NOMO-1 treated with dmso at 0.1 percent for 144 hours (cell line): Measurements from ENCODE around the gene ANKRD2.
"Not testable (repeated sequence)": the region's sequence is repeated elsewhere in the genome, so short reads cannot be mapped to it uniquely, and the experiment has no call there.

Experiments
- DNase-seq: peaks from one replicate; lab custom pipeline; 2025; ENCODE audit not compliant: unreplicated experiment; lab: John Stamatoyannopoulos, UW

ANKRD2 gene

DNA sequence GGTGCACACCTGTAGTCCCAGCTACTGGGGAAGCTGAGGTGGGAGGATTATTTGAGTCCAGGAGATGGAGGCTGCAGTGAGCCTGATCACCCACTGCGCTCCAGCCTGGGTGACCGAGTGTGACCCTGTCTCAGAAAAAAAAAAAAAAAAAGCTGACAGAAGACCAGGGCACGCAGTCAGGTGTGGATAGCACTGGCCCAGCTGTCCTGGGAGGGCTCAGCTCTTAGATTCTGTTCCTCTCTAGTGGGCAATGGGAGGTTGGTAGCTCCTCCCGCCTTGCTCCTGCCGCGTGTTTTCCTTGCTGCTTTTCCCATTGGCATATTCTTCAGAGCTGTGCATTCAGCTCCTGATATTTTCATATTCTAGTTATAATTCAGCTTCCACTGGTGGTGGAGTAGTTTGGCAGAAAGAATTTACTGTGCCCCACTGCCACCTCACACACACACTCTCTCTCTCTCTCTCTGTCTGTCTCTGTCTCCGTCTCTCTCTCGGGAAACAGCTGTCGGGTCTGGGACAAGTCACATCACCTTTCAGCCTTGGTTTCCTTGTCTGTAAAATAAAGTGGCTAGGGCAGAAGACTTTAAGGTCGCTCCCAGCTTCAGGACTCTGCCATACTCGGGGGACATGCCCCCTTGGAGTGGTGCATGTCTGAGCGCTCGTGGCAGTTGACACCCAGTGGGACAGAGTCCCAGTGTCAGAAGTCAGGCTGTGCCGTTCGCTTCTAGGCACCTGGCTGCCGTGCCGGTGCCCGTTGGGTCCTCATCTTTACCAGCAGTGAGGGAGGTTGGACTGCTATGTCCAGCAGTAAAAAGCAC lies 25.9 kb upstream of the ANKRD2 start:
- DNase-seq = no peak

DNA sequence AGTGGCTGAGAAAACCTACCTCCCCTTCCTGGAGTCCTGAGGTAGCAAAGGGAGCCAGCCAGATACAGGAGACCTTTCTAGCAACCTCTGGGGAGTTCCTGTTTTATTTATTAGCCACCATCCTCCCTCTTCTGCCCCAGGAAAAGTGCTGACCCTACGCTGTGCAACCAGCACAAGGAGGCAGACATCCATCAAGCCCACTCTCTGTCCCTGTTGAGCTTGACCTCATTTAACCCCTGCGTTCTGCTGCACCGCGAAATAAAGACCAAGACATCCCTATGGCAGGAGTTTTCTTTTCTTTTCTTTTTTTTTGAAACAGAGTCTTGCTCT lies 25.3 kb upstream of the ANKRD2 start:
- DNase-seq = no peak

DNA sequence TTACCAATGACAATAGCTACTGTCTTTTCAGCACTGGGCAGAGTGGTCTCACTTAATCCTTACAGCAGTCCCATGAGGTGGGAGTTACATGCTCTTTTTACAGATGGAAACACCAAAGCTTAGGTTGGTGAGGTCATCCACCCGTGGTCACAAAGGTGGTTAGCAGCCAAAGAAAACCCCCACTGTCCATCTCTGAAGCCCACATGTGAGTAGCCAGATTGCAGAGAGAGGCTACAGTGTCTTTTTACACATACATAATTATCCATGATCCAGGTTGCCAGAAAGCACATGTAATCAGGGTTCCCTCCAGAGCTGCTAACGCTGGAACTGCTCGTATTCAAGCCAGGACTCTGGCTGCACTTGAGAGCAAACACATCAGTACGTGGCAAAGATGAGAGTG lies 24.6 kb upstream of the ANKRD2 start:
- no peak for DNase-seq

DNA sequence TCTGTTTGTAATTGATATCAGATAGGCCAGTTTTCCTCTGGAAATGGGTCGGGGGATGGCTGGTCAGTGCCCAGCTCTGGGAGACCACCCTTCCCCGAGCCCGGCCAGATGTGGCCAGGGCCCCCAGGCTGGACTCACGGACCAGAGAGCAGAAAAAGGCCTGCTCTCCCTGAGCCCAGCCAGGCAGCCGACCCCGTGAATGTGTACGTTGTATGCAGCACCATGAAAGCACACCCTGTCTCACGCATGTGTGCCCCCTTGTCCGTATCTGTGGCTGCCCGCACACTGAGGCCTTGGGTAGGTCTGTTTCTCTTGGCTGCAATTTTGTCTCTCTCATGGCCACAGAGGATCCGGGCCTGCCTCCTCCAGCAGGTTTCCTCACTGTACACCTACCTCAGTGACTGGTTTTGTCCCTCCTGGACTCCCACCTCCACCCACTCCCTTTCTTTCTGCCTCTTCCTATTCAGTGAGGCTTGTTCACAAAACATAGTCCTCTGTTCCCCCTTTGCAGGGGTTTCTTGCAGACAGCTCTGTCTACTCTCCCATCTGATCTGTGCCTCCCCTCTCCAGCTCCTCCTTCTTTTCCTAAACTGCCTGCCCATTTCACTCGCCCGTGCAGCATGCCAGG lies 23.6 kb upstream of the ANKRD2 start:
- no peak for DNase-seq

DNA sequence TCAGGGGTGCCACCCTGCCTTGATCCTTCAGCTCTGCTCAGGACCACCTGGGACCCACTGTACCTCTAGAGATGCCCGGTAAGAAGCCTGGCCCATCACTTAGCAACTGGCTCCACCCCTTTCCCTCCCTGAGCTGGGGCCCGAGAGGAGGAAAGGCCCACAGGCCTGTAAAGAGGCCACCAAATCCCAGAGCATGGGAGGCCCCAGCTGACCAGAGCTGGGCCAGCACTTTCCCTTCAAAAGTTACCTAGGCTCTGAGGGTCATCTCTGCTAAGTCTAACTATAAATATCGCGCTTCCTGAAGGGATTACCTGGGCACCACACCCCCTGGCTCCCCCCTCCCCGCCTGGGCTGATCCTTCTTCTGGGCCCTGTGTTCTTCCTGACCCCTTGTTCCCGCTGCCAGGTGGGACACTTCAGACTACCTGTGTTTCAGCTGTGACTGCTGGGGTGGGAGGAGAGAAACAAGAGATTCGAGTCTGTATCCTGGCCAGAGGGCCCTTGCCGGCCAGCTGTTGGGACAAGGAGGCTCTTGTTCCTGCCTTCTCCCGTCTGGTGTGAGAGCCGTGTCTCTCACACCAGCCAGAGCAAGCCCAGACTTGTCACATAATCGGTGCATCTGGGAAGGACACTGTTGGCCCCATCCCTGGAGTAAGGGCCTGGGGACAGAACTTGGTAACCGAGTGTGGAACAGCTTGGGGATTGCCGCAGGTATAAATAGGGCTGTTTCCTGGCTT lies 22.8 kb upstream of the ANKRD2 start:
- no peak for DNase-seq

DNA sequence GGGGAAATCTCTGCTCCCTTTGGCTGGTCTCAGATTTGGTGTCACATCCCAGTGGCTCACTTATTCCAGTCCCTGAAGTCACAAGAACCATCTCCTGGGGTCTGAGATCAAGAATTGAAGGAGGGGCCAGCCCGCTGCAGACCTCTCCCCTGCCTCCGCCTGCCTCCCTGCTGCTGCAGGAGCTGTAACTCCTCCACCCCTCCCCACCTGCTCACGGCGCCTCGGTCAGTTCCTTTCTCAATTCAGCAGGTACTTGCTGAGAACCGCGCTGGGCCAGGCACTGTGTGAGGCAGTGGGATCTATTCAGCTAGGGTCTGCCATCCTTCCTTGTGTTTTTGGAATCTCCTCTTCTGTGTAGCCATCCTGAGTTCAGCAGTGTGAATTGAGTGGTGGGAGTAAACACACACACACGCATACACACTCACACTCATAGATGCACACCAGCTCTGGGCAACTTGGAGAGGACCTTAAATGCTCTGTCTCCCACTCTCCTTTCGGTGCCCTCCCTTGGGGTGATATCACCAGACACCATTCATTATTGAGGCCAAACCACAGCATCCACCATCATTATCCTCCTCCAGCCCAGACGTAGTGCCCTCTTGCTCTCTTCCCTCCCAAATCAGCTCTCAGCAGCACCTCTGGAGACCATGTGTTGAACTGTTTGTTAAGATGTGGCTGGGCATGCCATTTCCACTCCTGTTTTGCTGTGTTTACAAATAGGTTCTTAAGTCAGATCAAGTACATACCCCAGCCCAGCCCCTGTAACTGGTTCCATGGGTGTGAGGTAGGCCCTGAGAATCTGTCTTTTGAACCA lies 22.0 kb upstream of the ANKRD2 start:
- no peak for DNase-seq

DNA sequence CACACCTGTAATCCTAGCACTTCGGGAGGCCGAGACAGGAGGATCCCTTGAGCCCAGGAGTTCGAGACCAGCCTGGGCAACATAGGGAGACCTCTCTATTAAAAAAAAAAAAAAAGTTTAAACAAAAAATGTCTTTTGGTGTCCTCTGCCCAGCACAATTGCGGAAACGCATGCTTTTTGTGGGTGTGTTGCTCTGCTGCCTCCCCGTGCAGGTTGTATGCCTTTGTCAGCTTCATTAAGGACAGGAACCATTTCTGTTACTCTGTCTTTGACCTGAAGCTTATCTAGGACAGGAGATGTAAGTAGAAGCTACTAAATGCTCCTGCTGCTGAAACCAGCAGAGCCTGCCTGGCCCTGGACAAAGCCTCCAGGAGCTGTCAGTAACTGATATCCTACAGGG lies 21.3 kb upstream of the ANKRD2 start:
- DNase-seq = no peak

DNA sequence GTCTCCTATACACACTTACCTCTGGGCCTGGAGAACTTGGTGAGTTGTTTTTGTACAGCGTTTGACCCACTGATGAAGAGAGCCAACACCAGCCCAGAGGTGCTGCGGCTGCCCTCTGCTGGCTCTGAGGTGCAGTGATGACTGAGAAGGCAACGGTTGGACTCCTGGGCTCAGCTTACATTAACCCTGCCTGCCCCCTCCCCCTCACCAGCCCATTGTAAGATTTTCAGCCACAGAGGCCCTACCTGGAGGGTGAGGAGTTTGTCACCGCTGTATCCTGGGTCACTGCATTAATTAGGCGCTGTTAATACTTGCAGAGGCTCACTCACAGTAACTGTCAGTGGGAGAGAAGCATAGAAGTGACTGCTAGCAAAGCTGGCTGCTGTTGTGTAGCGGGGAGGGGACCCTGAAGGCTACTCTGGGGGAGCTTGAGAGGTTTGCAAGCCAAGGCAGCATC lies 19.0 kb upstream of the ANKRD2 start:
- DNase-seq = no peak

DNA sequence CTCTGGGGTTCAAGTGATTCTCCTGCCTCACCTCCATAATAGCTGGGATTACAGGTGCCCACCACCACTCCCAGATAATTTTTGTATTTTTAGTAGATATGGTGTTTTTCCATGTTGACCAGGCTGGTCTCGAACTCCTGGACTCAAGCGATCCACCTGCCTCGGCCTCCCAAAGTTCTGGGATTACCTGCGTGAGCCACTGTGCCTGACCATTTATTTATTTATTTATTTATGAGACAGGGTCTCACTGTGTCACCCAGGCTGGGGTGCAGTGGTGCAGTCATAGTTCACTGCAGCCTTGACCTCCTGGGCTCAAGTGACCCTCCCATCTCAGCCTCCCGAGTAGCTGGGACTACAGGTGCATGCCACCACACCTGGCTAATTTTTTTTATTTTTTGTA lies 18.2 kb upstream of the ANKRD2 start:
- not testable (repeated sequence) for DNase-seq

DNA sequence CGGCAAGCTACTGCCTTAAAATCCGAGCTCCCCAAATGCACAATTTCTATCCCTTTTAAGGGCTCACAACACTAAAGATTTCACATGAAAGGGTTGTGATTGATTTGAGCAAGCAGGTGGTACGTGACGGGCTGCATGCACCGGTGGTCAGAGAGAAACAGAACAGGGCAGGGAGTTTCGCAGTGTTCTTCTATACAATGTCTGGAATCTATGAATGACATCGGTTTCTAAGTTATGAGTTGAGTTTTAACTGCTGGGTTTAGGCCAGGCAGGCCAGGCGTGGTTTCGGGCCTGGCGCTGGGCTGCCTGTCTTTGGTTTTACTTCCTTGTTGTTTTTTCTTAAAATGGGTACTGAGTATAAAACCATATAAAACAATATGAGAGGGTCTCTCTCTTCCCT lies 17.0 kb upstream of the ANKRD2 start:
- DNase-seq = not testable (repeated sequence)

DNA sequence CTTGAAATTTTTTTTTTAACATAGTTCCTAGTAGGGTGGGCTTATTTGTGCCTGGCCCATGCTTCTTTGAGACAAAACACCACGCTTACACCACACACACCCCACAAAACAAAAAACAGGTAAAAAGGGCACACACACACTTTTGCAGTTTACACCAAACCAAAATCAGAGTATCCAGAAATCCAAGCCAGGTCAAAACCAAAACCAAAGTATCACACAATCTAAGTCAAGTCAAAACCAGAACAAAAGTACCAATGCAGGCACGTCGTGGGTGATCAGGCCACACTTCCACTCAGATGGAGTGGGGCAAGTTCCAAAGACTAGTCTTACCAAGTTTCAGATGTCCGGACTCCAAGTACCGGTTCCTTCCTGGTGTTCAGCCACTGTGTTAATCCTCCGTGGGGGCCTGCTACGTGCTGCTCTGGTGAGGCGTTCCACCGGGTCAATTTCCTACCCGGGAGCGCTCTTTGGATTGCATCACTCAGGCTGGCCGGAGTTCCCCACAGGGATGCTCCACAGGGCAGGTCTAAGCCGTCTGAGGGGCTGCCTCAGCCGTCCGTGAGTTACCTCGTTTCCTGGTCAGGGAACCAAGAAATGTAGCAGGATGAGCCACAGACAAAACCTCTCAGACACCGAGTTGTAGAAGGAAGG lies 11.7 kb upstream of the ANKRD2 start:
- DNase-seq = not testable (repeated sequence)

DNA sequence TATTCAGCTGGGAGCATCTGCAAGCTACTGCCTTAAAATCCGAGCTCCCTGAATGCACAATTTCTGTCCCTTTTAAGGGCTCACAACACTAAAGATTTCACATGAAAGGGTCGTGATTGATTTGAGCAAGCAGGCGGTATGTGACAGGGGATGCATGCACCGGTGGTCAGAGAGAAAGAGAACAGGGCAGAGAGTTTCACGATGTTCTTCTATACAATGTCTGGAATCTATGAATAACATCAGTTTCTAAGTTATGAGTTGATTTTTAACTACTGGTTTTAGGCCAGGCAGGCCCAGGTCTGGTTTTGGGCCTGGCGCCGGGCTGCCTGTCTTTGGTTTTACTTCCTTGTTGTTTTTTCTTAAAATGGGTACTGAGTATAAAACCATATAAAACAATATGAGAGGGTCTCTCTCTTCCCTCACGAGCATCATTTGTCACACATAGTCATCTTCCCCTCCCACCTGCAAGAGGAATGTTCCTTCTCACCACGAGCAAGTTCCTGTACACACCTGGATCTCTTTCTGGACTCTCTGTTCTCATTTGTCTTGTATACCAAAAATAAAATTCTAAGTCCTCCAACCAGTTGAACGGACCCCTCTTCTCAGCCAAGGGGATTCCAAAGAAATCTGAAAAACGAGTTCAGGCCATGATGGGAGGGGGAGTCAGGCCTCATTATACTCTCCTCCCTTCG lies 11.0 kb upstream of the ANKRD2 start:
- DNase-seq = not testable (repeated sequence)

DNA sequence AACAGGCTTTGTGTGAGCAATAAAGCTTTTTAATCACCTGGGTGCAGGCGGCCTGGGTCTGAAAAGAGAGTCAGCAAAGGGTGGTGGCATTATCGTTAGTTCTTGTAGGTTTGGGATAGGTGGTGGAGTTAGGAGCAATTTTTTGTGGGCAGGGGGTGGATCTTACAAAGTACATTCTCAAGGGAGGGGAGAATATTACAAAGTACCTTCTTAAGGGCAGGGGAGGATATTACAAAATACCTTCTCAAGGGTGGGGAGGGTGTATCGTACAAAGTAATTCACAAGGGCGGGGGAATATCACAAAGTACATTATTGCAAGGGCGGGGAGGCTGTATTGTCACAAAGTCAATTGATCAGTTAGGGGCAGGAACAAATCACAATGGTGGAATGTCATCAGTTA lies 10.2 kb upstream of the ANKRD2 start:
- not testable (repeated sequence) for DNase-seq

DNA sequence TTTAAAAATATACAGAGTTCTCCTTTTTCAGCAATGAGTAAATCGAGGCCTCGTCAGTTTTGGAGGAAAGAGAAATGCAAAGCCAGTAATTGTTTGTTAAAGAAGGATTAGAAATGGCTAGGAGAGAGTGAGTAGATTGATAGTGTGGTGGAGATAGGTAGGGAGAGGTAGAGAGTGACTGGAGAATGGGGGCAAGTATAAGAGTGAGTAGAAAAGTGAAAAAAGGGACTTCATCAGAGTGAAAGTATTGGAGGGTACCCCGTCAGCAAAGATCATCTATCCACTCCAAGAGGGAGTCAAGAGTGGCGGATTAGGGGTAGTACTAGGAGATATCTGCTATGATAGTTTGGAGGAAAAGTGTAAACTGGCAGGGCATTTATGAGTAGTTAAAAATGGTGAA lies 9.2 kb upstream of the ANKRD2 start:
- DNase-seq = no peak

DNA sequence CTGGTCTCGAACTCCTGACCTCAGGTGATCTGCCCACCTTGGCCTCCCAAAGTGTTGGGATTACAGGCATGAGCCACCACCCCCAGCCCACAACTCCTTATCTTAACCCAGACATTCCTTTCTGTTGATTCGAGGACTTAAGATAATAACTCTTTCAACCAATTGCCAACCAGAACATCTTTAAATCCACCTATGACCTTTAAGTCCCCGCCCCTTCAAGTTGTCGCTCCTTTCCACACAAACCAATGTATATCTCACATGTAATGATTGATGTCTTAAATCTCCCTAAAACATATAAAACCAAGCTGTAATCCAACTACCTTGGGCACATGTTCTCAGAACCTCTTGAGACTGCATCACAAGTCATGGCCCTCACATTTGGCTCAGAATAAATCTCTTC lies 7.8 kb upstream of the ANKRD2 start:
- DNase-seq = no peak

DNA sequence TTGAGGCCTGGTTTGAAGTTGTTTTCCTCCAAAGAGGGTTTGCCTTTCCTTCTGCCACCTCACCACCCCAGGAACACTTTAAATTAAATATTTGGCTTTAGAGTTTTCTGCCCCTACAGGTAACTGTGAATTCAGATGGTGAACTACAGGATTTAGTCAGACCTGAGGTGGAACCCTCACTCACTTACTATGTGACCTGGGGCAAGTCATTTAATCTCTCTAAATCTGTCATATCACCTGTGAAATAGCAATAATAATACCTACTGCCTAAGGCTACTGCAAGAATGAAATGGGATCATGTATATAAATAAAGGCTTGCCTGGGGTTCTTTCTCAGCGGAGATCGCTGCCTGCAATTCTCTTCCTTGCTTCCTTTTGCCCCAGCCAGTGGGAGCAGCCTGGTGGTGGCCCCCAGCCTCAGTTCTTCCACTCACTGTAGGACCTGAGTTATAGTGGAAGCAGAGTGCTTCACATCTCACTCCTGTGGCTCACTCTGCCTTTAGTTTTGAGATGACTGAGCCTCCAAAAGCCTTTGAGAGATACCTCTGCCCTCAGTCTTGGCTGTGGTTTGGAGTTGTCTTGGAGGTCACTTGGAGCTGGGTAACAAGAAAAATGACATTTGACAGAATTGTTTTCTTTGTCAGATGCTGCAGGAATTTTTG lies 6.1 kb upstream of the ANKRD2 start:
- no peak for DNase-seq

DNA sequence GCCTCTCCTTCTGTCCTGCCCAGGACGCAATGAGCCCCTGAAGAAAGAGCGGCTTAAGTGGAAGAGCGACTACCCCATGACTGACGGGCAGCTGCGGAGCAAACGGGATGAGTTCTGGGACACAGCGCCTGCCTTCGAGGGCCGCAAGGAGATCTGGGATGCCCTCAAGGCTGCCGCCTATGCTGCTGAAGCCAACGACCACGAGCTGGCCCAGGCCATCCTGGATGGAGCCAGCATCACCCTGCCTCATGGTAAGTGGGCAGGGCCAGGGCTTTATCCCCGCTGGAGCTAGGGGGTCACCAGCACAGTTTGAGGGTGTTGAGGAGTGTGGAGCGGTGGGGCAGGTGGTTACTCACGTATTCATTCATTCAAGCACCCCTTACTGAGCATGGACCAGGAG lies 4.7 kb upstream of the ANKRD2 start:
- no peak for DNase-seq

DNA sequence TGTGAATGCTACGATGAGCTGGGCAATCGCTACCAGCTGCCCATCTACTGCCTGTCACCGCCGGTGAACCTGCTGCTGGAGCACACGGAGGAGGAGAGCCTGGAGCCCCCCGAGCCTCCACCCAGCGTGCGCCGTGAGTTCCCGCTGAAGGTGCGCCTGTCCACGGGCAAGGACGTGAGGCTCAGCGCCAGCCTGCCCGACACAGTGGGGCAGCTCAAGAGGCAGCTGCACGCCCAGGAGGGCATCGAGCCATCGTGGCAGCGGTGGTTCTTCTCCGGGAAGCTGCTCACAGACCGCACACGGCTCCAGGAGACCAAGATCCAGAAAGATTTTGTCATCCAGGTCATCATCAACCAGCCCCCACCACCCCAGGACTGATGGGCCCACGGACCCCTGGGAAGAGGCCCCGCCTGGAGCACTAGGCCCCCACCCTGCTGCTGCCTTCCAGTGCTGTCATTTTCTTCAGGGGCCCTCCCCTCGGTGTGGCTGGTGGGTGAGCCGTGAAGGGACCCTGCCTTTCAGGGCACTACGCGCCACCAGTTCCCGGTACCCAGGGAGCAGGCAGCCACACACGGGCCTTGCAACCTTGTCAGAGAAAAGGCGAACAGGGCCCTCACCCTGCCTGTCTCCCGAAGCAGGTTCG lies 2.3 kb upstream of the ANKRD2 start:
- DNase-seq = no peak

DNA sequence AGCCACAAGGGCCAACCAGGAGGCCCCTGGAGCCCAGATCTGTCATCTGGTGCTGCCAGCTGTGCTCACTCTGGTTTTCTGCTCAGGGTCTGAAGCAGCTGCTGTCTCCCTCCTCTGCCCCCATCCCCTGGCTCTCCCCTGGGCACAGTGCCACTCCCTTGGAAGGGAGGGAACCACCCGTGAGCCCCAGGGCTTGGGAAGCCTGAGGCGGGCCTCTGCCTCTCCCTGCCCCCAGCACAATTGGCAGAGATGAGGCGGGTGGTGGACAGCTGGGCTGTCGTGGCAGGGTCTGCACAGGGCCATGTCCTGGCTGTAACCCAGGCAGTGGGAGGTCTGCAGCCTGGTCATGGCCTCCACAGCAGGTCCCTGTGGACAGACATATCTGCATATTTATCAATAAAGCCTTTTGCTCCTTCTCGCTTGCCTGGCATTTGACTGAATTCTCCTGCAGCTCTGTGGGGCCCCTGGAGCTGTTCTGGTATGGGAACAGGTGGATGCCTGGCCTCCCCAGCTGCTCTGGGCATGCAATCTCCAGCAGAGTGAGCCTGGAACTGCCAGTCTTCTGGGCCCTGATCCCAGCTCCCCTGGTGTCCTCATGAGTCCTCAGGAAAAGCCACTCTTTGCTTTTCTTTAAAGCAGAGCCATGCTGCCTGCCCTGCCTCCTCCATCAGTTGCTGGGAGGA lies 1.6 kb upstream of the ANKRD2 start:
- no peak for DNase-seq
